Duodenal mucosa (tissue), 2 donors: ENCODE data around the gene WWOX.

Experiments used
- H3K27ac ChIP-seq: one replicate; pipeline ENCODE4 v1.7.0; 2013; ENCODE audit warnings: low read depth, low read length
- H3K27me3 ChIP-seq, 2 donors: one replicate each; pipeline ENCODE4 v1.7.0; 2013; ENCODE audit warnings: low read length in 2 of 2, control low read depth in 1 of 2; ENCODE audit not compliant: insufficient read depth in 2 of 2, control insufficient read depth in 1 of 2
- H3K36me3 ChIP-seq, 2 donors: one replicate each; pipeline ENCODE4 v1.7.0; 2013; ENCODE audit warnings: low read length in 2 of 2, control low read depth in 1 of 2; ENCODE audit not compliant: insufficient read depth in 2 of 2, control insufficient read depth in 1 of 2
- H3K4me1 ChIP-seq, 2 donors: one replicate each; pipeline ENCODE4 v1.7.0; 2013; ENCODE audit warnings: low read length in 2 of 2, control low read depth in 1 of 2; ENCODE audit not compliant: insufficient read depth in 2 of 2, control insufficient read depth in 1 of 2
- H3K4me3 ChIP-seq, 2 donors: one replicate each; pipeline ENCODE4 v1.7.0; 2013; ENCODE audit warnings: low read length in 2 of 2, low read depth in 1 of 2
- H3K9ac ChIP-seq, 2 donors: one replicate each; pipeline ENCODE4 v1.7.0; 2013; ENCODE audit warnings: low read length in 2 of 2, low read depth in 1 of 2
- H3K9me3 ChIP-seq, 2 donors: one replicate each; pipeline ENCODE4 v1.7.0; 2013; ENCODE audit warnings: low read length in 2 of 2, control low read depth in 1 of 2; ENCODE audit not compliant: control insufficient read depth in 1 of 2

WWOX gene

DNA sequence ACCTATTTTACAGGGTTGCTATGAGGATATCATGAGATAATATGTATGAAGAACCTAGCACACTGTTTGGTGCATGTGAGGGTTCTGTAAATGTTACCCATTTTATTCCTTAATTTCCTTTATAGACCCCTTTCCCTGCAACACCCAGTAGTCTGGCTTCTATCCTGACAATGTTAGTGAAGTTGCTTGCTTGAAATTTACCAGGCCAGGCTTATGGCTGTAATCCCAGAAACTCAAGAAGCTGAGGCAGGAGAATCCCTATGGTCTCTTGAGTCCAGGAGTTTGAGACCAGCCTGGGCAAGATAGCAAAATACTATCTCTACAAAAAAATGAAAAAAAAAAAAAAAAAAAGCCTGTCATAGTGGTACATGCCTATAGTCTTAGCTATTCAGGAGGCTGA, 779.1 kb downstream of the WWOX start:
- H3K9ac ChIP-seq: no peak overlapping the region
- no peaks in the 10 kb centered on the region for H3K36me3 ChIP-seq
- no peaks in the 10 kb centered on the region for H3K27me3 ChIP-seq
- no peak overlapping the region for H3K4me3 ChIP-seq
- no peaks in the 10 kb centered on the region for H3K4me1 ChIP-seq
- no peak overlapping the region for H3K27ac ChIP-seq
- no peaks in the 10 kb centered on the region for H3K9me3 ChIP-seq

DNA sequence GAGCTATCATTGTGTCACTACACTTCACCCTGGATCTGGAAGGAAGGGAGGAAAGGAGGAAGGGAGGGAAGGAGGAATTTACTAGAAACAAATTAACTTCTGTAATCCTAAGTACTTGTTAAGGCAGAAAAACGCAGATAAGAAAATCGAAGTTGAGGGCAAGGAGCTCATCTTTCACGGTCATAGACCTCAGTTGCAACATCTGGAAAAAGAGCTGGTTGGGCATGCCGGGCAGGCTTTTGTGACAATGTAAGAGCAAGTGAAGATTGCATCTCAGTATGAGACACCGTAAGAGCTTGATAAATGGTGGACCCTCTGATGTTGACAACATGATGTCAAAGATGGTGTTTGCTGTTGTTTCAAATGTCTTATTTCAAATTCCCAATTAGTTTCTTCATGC, 779.6 kb downstream of the WWOX start:
- Histone ChIP-seq H3K36me3 (no peaks in the 10 kb centered on the region), H3K4me3 (no peak overlapping the region), H3K9me3 (no peaks in the 10 kb centered on the region), H3K9ac (no peak overlapping the region), H3K4me1 (no peaks in the 10 kb centered on the region), H3K27me3 (no peaks in the 10 kb centered on the region), H3K27ac (no peak overlapping the region)

DNA sequence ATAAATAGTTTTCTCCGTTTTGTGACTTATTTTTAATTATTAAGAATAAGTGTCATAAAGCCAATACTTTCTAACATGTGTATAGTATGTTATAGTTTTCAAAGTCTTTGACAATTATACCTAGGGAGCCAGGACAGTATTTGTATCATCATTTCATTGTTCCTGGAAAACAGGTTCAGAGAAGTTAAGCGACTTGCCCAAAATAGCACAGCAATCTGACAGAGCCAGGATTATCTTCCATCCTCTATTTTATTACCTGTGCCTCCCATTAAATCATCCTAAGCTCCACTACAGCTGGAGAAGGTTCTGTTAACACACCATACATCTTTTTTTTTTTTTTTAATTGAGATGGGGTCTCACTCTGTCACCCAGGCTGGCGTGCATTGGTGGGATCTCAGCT, 782.7 kb downstream of the WWOX start:
- H3K9me3 ChIP-seq: no peaks in the 10 kb centered on the region
- no peak overlapping the region for H3K9ac ChIP-seq
- H3K4me3 ChIP-seq: no peak overlapping the region
- H3K27me3 ChIP-seq: no peaks in the 10 kb centered on the region
- no peak overlapping the region for H3K27ac ChIP-seq
- H3K36me3 ChIP-seq: no peaks in the 10 kb centered on the region
- H3K4me1 ChIP-seq: no peaks in the 10 kb centered on the region

DNA sequence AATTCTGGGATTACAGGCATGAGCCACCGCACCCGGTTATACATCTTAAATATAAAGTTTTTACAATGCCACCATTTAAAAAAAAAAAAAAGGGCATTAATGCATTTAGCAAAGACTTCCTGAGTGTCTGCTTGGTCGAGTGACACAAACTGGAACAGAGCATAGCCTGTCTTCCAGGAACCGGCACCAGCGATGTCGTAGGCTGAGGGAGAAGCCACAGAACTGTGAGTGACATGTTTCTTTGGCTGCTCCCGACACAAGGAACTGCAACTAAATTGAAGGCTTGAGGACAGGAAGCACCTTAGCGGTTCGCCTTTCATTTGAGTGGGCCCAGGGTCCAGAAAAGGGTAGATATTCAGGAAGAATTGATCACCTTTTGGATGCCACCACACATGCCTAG, 783.3 kb downstream of the WWOX start:
- Histone ChIP-seq H3K9ac (no peak overlapping the region), H3K36me3 (no peaks in the 10 kb centered on the region), H3K9me3 (no peaks in the 10 kb centered on the region), H3K27me3 (no peaks in the 10 kb centered on the region), H3K27ac (no peak overlapping the region), H3K4me3 (no peak overlapping the region), H3K4me1 (no peaks in the 10 kb centered on the region)

DNA sequence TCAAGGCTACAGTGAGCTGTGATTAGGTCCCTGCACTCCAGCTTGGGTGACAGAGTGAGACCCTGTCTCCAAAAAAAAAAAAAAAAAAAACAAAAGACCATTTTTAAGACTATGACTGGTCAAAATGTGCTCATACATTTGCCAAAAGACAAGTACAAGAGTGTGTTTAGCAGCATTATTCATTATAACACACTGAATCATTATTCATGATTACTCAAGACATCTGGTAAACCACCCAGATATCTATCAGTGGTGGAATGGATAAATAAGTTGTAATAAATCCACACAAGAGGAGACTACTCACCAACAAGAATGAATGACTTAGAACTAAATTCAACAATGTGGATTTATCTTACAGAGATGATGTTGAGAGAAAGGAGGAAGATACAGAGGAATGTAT, 784.8 kb downstream of the WWOX start:
- Histone ChIP-seq H3K27me3 (no peaks in the 10 kb centered on the region), H3K27ac (no peak overlapping the region), H3K4me1 (no peaks in the 10 kb centered on the region), H3K9me3 (no peaks in the 10 kb centered on the region), H3K36me3 (no peaks in the 10 kb centered on the region), H3K9ac (no peak overlapping the region), H3K4me3 (no peak overlapping the region)

DNA sequence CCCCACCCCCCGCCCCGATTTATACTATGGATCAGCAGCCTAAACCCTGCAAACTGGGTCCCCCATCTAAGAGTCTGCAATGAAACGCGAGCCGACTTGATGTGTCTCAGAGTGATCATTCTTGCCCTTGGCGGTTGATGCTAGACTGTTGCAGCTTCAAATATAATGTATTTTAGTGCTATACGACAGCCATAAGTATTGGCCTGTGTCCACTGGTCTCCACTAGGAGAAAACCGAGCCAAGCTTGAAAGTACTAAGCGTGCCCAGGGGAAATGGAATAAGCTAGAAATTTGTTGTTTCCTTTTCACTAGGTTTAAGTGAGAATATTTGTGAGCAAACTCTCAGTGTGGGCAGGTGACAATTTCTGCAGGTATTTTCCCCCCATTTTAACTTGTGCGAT, 789.9 kb downstream of the WWOX start:
- no peak overlapping the region for H3K27ac ChIP-seq
- H3K9me3 ChIP-seq: no peaks in the 10 kb centered on the region
- H3K4me3 ChIP-seq: no peak overlapping the region
- no peaks in the 10 kb centered on the region for H3K36me3 ChIP-seq
- H3K27me3 ChIP-seq: no peaks in the 10 kb centered on the region
- H3K9ac ChIP-seq: no peak overlapping the region
- no peaks in the 10 kb centered on the region for H3K4me1 ChIP-seq

DNA sequence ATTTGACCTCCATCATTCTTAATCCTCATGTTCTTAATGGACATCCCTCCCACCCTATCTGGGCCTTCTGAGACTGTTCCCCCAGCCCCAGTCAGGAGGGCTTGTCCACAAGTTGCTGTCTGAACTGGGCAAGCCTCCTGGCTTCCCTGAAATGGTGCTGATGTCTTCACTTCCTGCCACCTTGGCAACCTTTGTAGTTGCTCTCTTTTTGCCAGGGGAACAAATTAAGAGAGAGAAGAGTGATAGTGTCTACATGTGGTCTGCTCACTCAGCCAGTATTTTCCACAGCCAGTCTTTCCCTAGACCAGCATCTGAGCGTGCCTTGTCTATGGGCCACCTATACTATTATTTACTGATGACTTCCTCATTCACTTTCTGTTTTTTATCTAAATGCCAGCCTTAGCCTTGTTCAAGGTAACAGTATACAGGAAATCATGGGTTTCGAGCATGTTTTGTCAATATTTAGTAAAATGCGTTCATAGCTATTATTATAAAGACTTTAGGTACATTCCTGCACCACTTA, 791.0 kb downstream of the WWOX start:
- Histone ChIP-seq H3K27ac (no peak overlapping the region), H3K4me3 (no peak overlapping the region), H3K9me3 (no peaks in the 10 kb centered on the region), H3K36me3 (no peaks in the 10 kb centered on the region), H3K9ac (no peak overlapping the region), H3K4me1 (no peaks in the 10 kb centered on the region), H3K27me3 (no peaks in the 10 kb centered on the region)

DNA sequence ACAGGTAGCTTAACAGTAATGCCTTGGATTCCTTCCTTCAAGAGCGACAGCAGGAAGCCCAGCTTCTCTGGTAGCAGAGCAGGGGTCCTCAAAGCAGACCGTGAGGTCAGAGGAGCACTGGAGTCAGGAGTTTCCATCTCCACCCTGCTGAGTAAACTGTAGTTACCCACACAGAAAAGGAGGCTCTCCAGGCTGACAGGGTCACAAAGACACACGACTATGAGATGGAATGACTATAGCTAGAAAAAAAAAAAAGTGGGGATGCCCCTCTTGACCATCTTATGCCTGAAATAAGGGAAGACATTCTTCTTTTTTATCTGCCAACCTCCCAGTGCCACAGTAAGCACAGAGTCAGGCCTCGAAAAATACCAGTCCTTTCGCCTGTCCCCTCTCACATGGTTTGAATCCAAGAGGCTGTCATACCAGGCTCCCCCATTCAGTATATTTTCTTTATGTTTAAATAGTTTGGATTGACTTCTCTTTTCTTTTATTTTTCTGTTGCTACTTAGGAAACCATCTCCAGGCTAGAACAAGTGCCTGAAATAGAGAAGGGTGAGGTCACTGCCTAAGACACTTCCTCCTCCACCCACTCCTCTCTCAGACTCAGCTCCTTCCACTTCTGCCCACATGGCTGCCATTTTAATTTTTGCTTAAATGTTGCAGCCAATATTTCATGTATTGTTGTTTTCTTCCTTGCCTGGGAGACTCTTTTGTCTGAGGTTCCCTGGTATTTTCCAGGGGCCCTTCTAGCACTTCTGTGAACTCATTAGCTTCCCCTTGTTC, 793.7 kb downstream of the WWOX start:
- Histone ChIP-seq H3K27ac (no peak overlapping the region), H3K4me1 (no peaks in the 10 kb centered on the region), H3K36me3 (no peaks in the 10 kb centered on the region), H3K4me3 (no peak overlapping the region), H3K27me3 (no peaks in the 10 kb centered on the region), H3K9ac (no peak overlapping the region), H3K9me3 (no peaks in the 10 kb centered on the region)

DNA sequence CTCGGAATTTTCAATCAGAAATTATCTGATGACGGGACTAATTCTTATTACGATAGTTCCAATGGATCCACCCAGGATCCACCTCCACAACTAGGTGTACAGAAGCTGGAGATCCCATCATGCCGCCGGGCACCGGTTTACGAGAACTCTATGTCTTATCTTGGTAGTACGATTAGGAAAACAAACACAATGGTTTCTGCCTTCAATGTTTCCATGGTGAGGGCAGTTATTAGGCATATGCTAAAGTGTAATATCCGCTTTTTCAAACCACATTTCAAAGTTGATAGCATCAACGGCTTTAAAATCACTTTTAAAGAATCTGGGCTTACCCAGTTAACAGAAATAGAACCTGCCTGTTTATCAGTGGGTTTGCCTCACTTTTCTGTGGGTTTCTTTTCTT, 795.4 kb downstream of the WWOX start:
- no peaks in the 10 kb centered on the region for H3K27me3 ChIP-seq
- H3K4me3 ChIP-seq: no peak overlapping the region
- no peak overlapping the region for H3K9ac ChIP-seq
- no peak overlapping the region for H3K27ac ChIP-seq
- no peaks in the 10 kb centered on the region for H3K36me3 ChIP-seq
- no peaks in the 10 kb centered on the region for H3K9me3 ChIP-seq
- H3K4me1 ChIP-seq: no peaks in the 10 kb centered on the region

DNA sequence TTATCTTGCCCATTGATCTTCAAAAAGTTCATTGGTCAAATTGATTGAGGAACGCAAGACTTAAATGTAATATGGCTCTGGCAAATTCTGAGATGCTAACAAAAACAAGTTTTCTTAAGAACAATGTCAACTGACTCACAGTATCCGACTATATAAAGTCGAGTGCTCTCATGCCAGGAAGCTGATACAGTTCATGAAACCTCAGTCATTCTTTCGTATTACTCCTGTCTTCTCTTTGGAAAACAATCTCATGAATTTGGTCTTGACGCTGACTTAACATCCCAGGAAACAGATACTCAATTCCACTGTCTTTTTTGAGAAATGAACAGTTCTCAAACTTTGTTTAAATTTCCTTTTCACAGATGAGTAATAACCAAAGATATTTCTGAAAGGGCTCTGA, 796.2 kb downstream of the WWOX start:
- Histone ChIP-seq H3K27ac (no peak overlapping the region), H3K36me3 (no peaks in the 10 kb centered on the region), H3K27me3 (no peaks in the 10 kb centered on the region), H3K9ac (no peak overlapping the region), H3K9me3 (no peaks in the 10 kb centered on the region), H3K4me1 (no peaks in the 10 kb centered on the region), H3K4me3 (no peak overlapping the region)
